DOHH2 (cell line): ENCODE results near the gene KBTBD12.

Source experiments
- CTCF ChIP-seq: fragments of 200-600 bp; sonication (generic); IDR thresholded peaks from one replicate; pipeline ENCODE4 v1.5.1; 2014; ENCODE audit warnings: antibody characterized with exemption, mild to moderate bottlenecking, low read depth, low read length; ENCODE audit not compliant: poor library complexity, severe bottlenecking
- EZH2phosphoT487 ChIP-seq: fragments of 200-600 bp; sonication (generic); IDR thresholded peaks from 2 replicates; pipeline ENCODE4 v1.6.1; 2017; ENCODE audit warnings: borderline replicate concordance, mild to moderate bottlenecking, antibody characterized with exemption, low read length, moderate library complexity, mixed read lengths

DNA sequence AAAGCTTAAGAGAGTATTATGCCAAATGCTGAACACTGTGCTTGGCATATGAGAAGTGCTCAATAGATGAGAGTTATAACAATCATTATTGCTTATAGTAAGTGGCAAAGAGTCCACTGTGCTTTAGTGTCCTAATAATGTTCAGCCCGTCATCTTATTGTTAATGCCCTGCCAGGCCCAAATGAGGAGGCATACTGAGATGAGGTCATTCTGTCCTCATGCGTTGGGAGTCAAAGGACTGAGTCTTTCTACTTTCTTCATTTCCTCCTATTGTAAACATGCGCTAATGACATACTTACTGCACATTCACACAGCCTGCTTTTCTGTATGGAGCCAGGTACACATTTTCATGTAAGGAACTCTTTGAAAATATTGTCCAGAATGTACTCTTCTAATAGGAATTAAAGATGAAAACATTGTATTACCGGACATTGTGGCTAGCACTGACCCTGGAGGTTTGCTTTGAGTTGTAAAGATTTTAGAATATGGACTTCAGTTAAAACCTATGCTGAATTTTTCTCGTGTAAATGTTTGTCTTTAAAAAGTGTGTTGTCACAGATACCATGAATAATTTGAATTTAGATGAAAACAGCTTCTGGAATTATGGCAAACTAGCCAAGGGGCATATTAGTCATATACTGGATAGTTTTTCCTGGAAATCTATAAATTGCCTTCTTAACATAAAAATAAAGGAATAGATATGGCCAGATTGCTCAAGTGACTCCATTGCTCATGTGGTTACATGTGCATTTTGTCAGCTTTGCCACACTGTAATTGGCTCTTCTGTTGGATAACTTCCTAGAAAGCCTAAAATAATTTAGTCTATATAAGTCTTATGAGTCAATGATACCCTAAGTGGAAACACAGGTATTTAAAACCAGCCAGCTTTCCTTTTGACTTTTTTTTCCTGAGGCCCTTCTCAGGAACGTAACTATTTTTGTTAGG lies 38.3 kb downstream of the KBTBD12 start:
- TF ChIP-seq CTCF (no peak), EZH2phosphoT487 (no peak)
